SJCRH30 (cell line): ENCODE data around the gene ZWILCH. TPM values are rescaled to one million over a fixed set of nuclear protein-coding genes. Genes with fewer than 3 reads are reported as not detected.

Experiments
- DNase-seq, 2 experiments: peaks; one replicate each; pipeline ENCODE4 v3.0.0-alpha.2; 2015 to 2020
- H3K27ac ChIP-seq: fragments of 250-450 bp; sonication (Bioruptor Pico); 2 replicates; pipeline ENCODE4 v1.5.1; 2020; ENCODE audit warnings: mild to moderate bottlenecking, moderate library complexity
- H3K27me3 ChIP-seq: fragments of 250-450 bp; sonication (Bioruptor Pico); 2 replicates; pipeline ENCODE4 v1.5.1; 2020; ENCODE audit warnings: mild to moderate bottlenecking, moderate library complexity
- H3K36me3 ChIP-seq: fragments of 250-450 bp; sonication (Bioruptor Pico); 2 replicates; pipeline ENCODE4 v1.5.1; 2020; ENCODE audit warnings: mild to moderate bottlenecking, moderate library complexity
- H3K4me1 ChIP-seq: fragments of 250-450 bp; sonication (Bioruptor Pico); 2 replicates; pipeline ENCODE4 v1.5.1; 2020; ENCODE audit warnings: mild to moderate bottlenecking, moderate library complexity
- H3K4me3 ChIP-seq: fragments of 250-450 bp; sonication (Bioruptor Pico); 2 replicates; pipeline ENCODE4 v1.5.1; 2020; ENCODE audit warnings: mild to moderate bottlenecking, moderate library complexity
- H3K9me3 ChIP-seq: fragments of 250-450 bp; sonication (Bioruptor Pico); replicated peaks from 2 replicates; pipeline ENCODE4 v1.5.1; 2020; ENCODE audit warnings: mild to moderate bottlenecking, moderate library complexity
- total RNA-seq: library from RNA; depleted of rRNA; stranded (reverse); fragments of >200 nt; shearing (Covaris generic); gene quantifications from 2 replicates; pipeline ENCODE4 v1.2.3, GENCODE V29; 2014

Gene ZWILCH
- total RNA-seq, 1 experiment from 2014 or later, result 61.8 TPM

DNA sequence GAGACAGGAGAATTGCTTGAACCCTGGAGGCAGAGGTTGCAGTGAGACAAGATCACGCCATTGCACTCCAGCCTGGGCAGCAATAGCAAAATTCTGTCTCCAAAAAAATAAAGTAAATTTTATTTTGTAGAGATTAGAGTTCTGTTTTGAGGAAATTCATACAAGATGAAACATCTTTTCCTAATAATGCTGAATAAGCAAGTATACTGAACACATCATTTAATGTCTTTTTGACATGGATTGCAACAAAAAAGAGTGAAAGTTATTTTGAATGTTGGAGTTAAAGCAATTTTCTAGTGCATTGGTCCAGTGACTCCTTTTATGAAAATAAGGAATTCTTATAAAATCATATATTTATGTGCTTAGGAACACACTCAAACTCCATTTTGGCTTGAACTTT lies 40.1 kb downstream of the ZWILCH start:
- H3K4me3 ChIP-seq, result no peak overlapping the region
- no peak overlapping the region for H3K27ac ChIP-seq
- no peaks in the 10 kb centered on the region for H3K4me1 ChIP-seq
- DNase-seq, result no peak
- no peaks in the 10 kb centered on the region for H3K9me3 ChIP-seq
- H3K27me3 ChIP-seq, result no peaks in the 10 kb centered on the region
- peaks cover 51% of the 10 kb centered on the region for H3K36me3 ChIP-seq

DNA sequence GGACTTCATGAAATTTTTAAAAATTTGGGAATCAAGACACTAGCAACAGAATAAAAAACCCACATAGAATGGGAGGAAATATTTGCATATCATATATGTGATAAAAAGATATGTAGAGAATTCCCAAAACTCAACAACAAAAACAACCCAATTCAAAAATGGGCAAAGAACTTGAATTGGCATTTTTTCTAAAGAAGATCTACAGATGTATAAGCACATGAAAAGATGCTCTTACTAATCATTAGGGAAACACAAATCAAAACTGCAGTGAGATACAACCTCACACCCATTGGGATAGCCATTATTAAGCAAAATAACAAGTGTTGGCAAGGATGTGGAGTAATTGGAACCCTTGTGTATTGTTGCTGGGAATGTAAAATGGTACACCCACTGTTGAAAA lies 50.6 kb downstream of the ZWILCH start:
- DNase-seq, result no peak
- Histone ChIP-seq H3K4me3 (no peak overlapping the region), H3K4me1 (no peaks in the 10 kb centered on the region), H3K36me3 (peaks cover 26% of the 10 kb centered on the region), H3K9me3 (no peaks in the 10 kb centered on the region), H3K27ac (no peak overlapping the region), H3K27me3 (no peaks in the 10 kb centered on the region)

DNA sequence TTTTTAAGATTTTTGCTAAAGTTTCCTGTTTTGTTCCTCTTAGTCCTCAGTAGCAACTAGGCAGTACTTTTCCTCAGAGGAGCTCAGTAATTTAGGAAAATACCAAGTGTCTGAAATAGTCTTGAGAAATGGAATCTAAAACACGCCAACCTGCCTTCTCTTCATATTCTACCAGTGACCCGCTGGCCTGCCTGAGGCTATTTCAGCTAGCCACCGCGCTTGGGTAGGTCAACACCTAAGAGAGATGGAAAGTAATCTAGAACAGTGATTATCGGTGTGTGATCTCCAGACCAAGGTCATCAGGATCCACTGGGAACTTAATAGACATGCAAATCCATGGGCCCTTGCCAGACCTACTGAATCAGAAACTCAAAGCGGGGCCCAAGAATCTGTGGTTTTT lies 53.1 kb downstream of the ZWILCH start:
- H3K27me3 ChIP-seq, result no peaks in the 10 kb centered on the region
- no peak overlapping the region for H3K27ac ChIP-seq
- no peaks in the 10 kb centered on the region for H3K9me3 ChIP-seq
- H3K36me3 ChIP-seq, result peaks cover 14% of the 10 kb centered on the region; the same call in 1 of the 2 replicates
- DNase-seq, result no peak
- H3K4me1 ChIP-seq, result no peaks in the 10 kb centered on the region
- H3K4me3 ChIP-seq, result no peak overlapping the region

- DNase-seq, result no peak
- Histone ChIP-seq H3K4me3 (no peak overlapping the region), H3K4me1 (peaks cover 7% of the 10 kb centered on the region; the same call in 1 of the 2 replicates), H3K27me3 (no peaks in the 10 kb centered on the region), H3K27ac (no peak overlapping the region), H3K9me3 (no peaks in the 10 kb centered on the region), H3K36me3 (peaks cover 4% of the 10 kb centered on the region; the same call in 1 of the 2 replicates)
Observed at GRCh38 chr15:66560856-66561525, 55.9 kb downstream of the ZWILCH start.

GRCh38 chr15:66563126-66563525 lies 58.0 kb downstream of the ZWILCH start:
- no peaks in the 10 kb centered on the region for H3K27me3 ChIP-seq
- H3K4me3 ChIP-seq, result no peak overlapping the region
- no peak for DNase-seq
- H3K36me3 ChIP-seq, result no peaks in the 10 kb centered on the region
- H3K9me3 ChIP-seq, result no peaks in the 10 kb centered on the region
- H3K4me1 ChIP-seq, result peaks cover 14% of the 10 kb centered on the region; the same call in 1 of the 2 replicates
- no peak overlapping the region for H3K27ac ChIP-seq

GRCh38 chr15:66563566-66564110 lies 58.5 kb downstream of the ZWILCH start:
- Histone ChIP-seq H3K4me1 (peaks cover 14% of the 10 kb centered on the region; the same call in 1 of the 2 replicates), H3K27me3 (no peaks in the 10 kb centered on the region), H3K27ac (no peak overlapping the region), H3K9me3 (no peaks in the 10 kb centered on the region), H3K36me3 (no peaks in the 10 kb centered on the region), H3K4me3 (no peak overlapping the region)
- no peak for DNase-seq

- DNase-seq, result no peak
- no peak overlapping the region for H3K27ac ChIP-seq
- no peaks in the 10 kb centered on the region for H3K27me3 ChIP-seq
- peaks cover 14% of the 10 kb centered on the region; the same call in 1 of the 2 replicates for H3K4me1 ChIP-seq
- H3K36me3 ChIP-seq, result no peaks in the 10 kb centered on the region
- no peak overlapping the region for H3K4me3 ChIP-seq
- H3K9me3 ChIP-seq, result no peaks in the 10 kb centered on the region
Observed at GRCh38 chr15:66564136-66565041, 59.3 kb downstream of the ZWILCH start.

DNA sequence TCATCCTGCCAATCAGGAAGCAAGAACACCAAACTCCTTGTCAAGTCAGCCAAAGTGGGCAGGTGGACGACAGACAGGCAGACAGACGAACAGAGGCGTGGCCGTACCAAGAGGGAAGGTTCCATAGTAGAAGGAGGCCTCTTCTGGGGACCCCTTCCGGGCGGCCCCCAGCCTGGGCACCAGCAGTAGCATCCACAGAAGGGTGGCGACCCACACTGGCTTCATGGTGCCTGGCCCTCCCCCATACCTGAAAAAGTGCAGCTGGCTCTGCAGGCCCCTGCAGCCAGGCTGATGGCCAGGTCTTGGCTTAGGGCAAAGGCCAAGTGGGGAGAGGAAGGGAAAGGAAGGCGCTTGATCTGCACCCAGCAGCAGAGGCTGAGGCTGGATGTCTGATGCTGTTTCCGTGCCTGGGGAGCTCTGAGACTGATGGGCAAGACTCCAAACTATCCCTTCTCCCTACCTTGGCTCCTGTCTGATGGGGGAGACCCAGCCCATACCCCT lies 60.1 kb downstream of the ZWILCH start:
- DNase-seq, result no peak
- no peaks in the 10 kb centered on the region for H3K27me3 ChIP-seq
- peak overlapping the region; percentile 54 for H3K4me3 ChIP-seq
- H3K36me3 ChIP-seq, result no peaks in the 10 kb centered on the region
- no peaks in the 10 kb centered on the region for H3K9me3 ChIP-seq
- peak overlapping the region; percentile 48 for H3K27ac ChIP-seq
- H3K4me1 ChIP-seq, result peaks cover 14% of the 10 kb centered on the region; the same call in 1 of the 2 replicates

- DNase-seq, result peak; percentile 86 to 87
- no peaks in the 10 kb centered on the region for H3K36me3 ChIP-seq
- peak within 1 kb of the TSS; percentile 48 for H3K27ac ChIP-seq
- peak within 1 kb of the TSS; percentile 54 for H3K4me3 ChIP-seq
- peaks cover 14% of the 10 kb centered on the region; the same call in 1 of the 2 replicates for H3K4me1 ChIP-seq
- no peaks in the 10 kb centered on the region for H3K27me3 ChIP-seq
- H3K9me3 ChIP-seq, result no peaks in the 10 kb centered on the region
Observed at GRCh38 chr15:66565741-66566144, 60.6 kb downstream of the ZWILCH start, which contains the start of gene LCTL. Gene LCTL, minus strand, starts transcription at chr15:66565998. Its CDS starts 633 bp downstream, at chr15:66565365.

GRCh38 chr15:66566963-66567531 lies 61.9 kb downstream of the ZWILCH start:
- DNase-seq, result peak; percentile 87 to 95
- peak overlapping the region; percentile 41; the same call in 1 of the 2 replicates for H3K27ac ChIP-seq
- peak overlapping the region; percentile 46 for H3K4me3 ChIP-seq
- no peaks in the 10 kb centered on the region for H3K36me3 ChIP-seq
- peaks cover 14% of the 10 kb centered on the region; the same call in 1 of the 2 replicates for H3K4me1 ChIP-seq
- H3K27me3 ChIP-seq, result no peaks in the 10 kb centered on the region
- no peaks in the 10 kb centered on the region for H3K9me3 ChIP-seq

DNA sequence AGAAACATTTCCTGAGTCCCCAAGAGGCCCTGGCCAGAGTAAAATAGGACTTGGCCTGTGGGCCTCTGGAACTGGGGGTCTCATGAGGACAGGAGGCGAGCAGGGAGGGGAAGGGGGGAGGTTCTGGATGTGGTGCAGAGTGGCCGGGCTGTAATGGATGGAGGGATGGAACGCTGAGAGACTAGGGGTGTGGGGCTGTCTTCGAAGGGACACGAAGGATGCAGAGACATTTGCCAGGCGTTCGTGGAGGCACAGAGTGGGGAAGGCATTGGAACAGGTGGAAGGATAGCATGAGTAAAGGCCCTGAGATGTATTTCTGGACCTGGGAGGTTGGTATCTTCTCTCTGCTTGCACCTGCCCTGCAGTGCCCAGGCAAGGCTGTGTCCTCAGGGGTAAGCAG lies 62.8 kb downstream of the ZWILCH start:
- no peaks in the 10 kb centered on the region for H3K36me3 ChIP-seq
- H3K27me3 ChIP-seq, result no peaks in the 10 kb centered on the region
- no peak overlapping the region for H3K4me3 ChIP-seq
- DNase-seq, result no peak
- peaks cover 14% of the 10 kb centered on the region; the same call in 1 of the 2 replicates for H3K4me1 ChIP-seq
- H3K9me3 ChIP-seq, result no peaks in the 10 kb centered on the region
- H3K27ac ChIP-seq, result no peak overlapping the region

- no peaks in the 10 kb centered on the region for H3K9me3 ChIP-seq
- no peaks in the 10 kb centered on the region for H3K36me3 ChIP-seq
- no peak for DNase-seq
- H3K27ac ChIP-seq, result no peak overlapping the region
- peaks cover 19% of the 10 kb centered on the region for H3K4me1 ChIP-seq
- no peak overlapping the region for H3K4me3 ChIP-seq
- H3K27me3 ChIP-seq, result no peaks in the 10 kb centered on the region
Observed at GRCh38 chr15:66569461-66570137, 64.5 kb downstream of the ZWILCH start.

GRCh38 chr15:66570327-66570726 lies 65.2 kb downstream of the ZWILCH start:
- Histone ChIP-seq H3K36me3 (no peaks in the 10 kb centered on the region), H3K27me3 (no peaks in the 10 kb centered on the region), H3K9me3 (no peaks in the 10 kb centered on the region), H3K4me3 (no peak overlapping the region), H3K4me1 (peaks cover 16% of the 10 kb centered on the region), H3K27ac (no peak overlapping the region)
- no peak for DNase-seq
